H1 (cell line): ENCODE data around the gene TRAPPC2L. TPM values are rescaled to one million over a fixed set of nuclear protein-coding genes. Genes with fewer than 3 reads are reported as not detected.

ENCODE experiments used
- CTCF ChIA-PET: fragments of 300-600 bp; sonication (Branson Sonifier 250); formaldehyde crosslinking; loops from one replicate; lab custom pipeline; 2021; ENCODE audit not compliant: partially characterized antibody; lab: Charles Lee
- POLR2A ChIA-PET: fragments of 300-600 bp; sonication (Branson Sonifier 250); formaldehyde crosslinking; loops from one replicate; lab custom pipeline; 2021; ENCODE audit warnings: inconsistent platforms; ENCODE audit not compliant: partially characterized antibody; lab: Charles Lee
- DNase-seq, 2 experiments: peaks; one replicate each; pipeline versions ENCODE4 v3.0.0 to v3.0.0-alpha.2; 2010 to 2022; ENCODE audit warnings: low spot score in 2 of 2, low read depth in 1 of 2, mixed read lengths in 1 of 2
- FAIRE-seq: peaks from 2 replicates; lab custom pipeline; 2011; peaks lifted over from hg19 to GRCh38; lab: Jason Lieb, UNC
- H2AFZ ChIP-seq: 2 replicates; pipeline ENCODE4 v1.8.1; 2012; ENCODE audit warnings: low read length, inconsistent platforms
- H2AK5ac ChIP-seq: 2 replicates; pipeline ENCODE4 v1.6.1; 2013; ENCODE audit warnings: low read depth, low read length
- H2BK120ac ChIP-seq: replicated peaks from 2 replicates; pipeline ENCODE3; 2013; ENCODE audit warnings: low read depth, low read length, inconsistent platforms
- H2BK12ac ChIP-seq: 2 replicates; pipeline ENCODE4 v1.6.1; 2013; ENCODE audit warnings: low read depth, low read length
- H2BK15ac ChIP-seq: 2 replicates; pipeline ENCODE4 v1.6.1; 2013; ENCODE audit warnings: low read length
- H2BK20ac ChIP-seq: 2 replicates; pipeline ENCODE4 v1.6.1; 2013; ENCODE audit warnings: low read length
- H2BK5ac ChIP-seq: 2 replicates; pipeline ENCODE4 v1.6.1; 2013; ENCODE audit warnings: low read depth, low read length
- H3K14ac ChIP-seq: 2 replicates; pipeline ENCODE4 v1.6.1; 2013; ENCODE audit warnings: inconsistent platforms; ENCODE audit not compliant: insufficient read length
- H3K18ac ChIP-seq: 2 replicates; pipeline ENCODE4 v1.6.1; 2013; ENCODE audit warnings: low read length; ENCODE audit errors: extremely low read depth
- H3K23ac ChIP-seq: 2 replicates; pipeline ENCODE4 v1.6.1; 2013; ENCODE audit warnings: inconsistent platforms; ENCODE audit not compliant: insufficient read length
- H3K23me2 ChIP-seq: 2 replicates; pipeline ENCODE4 v1.6.1; 2013; ENCODE audit warnings: low read depth, low read length
- H3K27ac ChIP-seq: 2 replicates; pipeline ENCODE4 v1.6.1; 2011; ENCODE audit warnings: low read depth, low read length, inconsistent platforms
- H3K27me3 ChIP-seq, 4 experiments: replicated peaks in 1 of 4; 1 replicate in 1 of 4; 2 replicates in 3 of 4; pipeline versions ENCODE4 v1.6.1 to v1.8.1; 2011 to 2013; ENCODE audit warnings: low read length in 3 of 4, mild to moderate bottlenecking in 3 of 4, inconsistent platforms in 2 of 4, mixed read lengths in 2 of 4, moderate library complexity in 1 of 4; ENCODE audit not compliant: control insufficient read depth in 3 of 4, insufficient read depth in 3 of 4; ENCODE audit errors: extremely low read depth in 1 of 4
- H3K36me3 ChIP-seq, 4 experiments: 2 replicates each; pipeline versions ENCODE4 v1.6.1 to v1.8.1; 2011 to 2013; ENCODE audit warnings: mild to moderate bottlenecking in 4 of 4, low read length in 3 of 4, moderate library complexity in 2 of 4, control low read depth in 1 of 4, inconsistent platforms in 1 of 4; ENCODE audit not compliant: insufficient read depth in 4 of 4, control insufficient read depth in 2 of 4
- H3K4ac ChIP-seq: replicated peaks from 2 replicates; pipeline ENCODE3; 2013; ENCODE audit warnings: low read length, low read depth, mixed read lengths, inconsistent platforms; ENCODE audit not compliant: insufficient read length
- H3K4me1 ChIP-seq, 4 experiments: replicated peaks in 1 of 4; 1 replicate in 1 of 4; 2 replicates in 3 of 4; pipeline versions ENCODE4 v1.6.1 to v1.8.1; 2011 to 2013; ENCODE audit warnings: low read length in 3 of 4, inconsistent platforms in 2 of 4, mixed read lengths in 1 of 4; ENCODE audit not compliant: insufficient read depth in 4 of 4, control insufficient read depth in 3 of 4
- H3K4me2 ChIP-seq, 2 experiments: 2 replicates each; pipeline versions ENCODE4 v1.6.1 to v1.8.1; 2011 to 2013; ENCODE audit warnings: low read depth in 2 of 2, low read length in 2 of 2, control low read depth in 1 of 2, inconsistent platforms in 1 of 2, mild to moderate bottlenecking in 1 of 2; ENCODE audit not compliant: insufficient read depth in 1 of 2
- H3K4me3 ChIP-seq, 4 experiments: fragments of 200-600, 300-600 bp in 1 of 4; sonication (generic), shearing (Covaris generic), sonication (Bioruptor Twin) in 1 of 4; 2 replicates each; pipeline versions ENCODE4 v1.5.1 to v1.8.1; 2011 to 2016; ENCODE audit warnings: low read length in 4 of 4, low read depth in 3 of 4, control low read depth in 2 of 4, inconsistent platforms in 2 of 4, mild to moderate bottlenecking in 2 of 4, mixed read lengths in 1 of 4, moderate library complexity in 1 of 4; ENCODE audit not compliant: insufficient read depth in 2 of 4; ENCODE audit errors: extremely low read depth in 1 of 4
- H3K56ac ChIP-seq: replicated peaks from 2 replicates; pipeline ENCODE3; 2013; ENCODE audit warnings: low read depth, mild to moderate bottlenecking, mixed read lengths, low read length, inconsistent platforms; ENCODE audit not compliant: insufficient read length
- H3K79me1 ChIP-seq: 2 replicates; pipeline ENCODE4 v1.6.1; 2013; ENCODE audit warnings: low read depth, low read length, control low read depth
- H3K79me2 ChIP-seq, 2 experiments: 2 replicates each; pipeline versions ENCODE4 v1.6.1 to v1.8.1; 2012 to 2013; ENCODE audit warnings: low read length in 2 of 2, mild to moderate bottlenecking in 2 of 2, inconsistent platforms in 1 of 2; ENCODE audit not compliant: insufficient read depth in 2 of 2, control insufficient read depth in 1 of 2
- H3K9ac ChIP-seq, 4 experiments: replicated peaks in 1 of 4; 1 replicate in 1 of 4; 2 replicates in 3 of 4; pipeline versions ENCODE4 v1.6.1 to v1.8.1; 2011 to 2013; ENCODE audit warnings: low read depth in 3 of 4, low read length in 3 of 4, control low read depth in 2 of 4, mild to moderate bottlenecking in 2 of 4, moderate library complexity in 2 of 4, inconsistent platforms in 1 of 4; ENCODE audit errors: extremely low read depth in 1 of 4
- H3K9me3 ChIP-seq, 2 experiments: 2 replicates each; pipeline versions ENCODE4 v1.6.1 to v1.8.1; 2012 to 2013; ENCODE audit warnings: mild to moderate bottlenecking in 2 of 2, moderate library complexity in 2 of 2, control low read depth in 1 of 2, inconsistent platforms in 1 of 2, low read depth in 1 of 2, low read length in 1 of 2, mixed read lengths in 1 of 2; ENCODE audit not compliant: insufficient read depth in 2 of 2
- H4K20me1 ChIP-seq, 2 experiments: replicated peaks in 1 of 2; 2 replicates each; pipeline versions ENCODE3 to v1.8.1; 2011 to 2013; ENCODE audit warnings: inconsistent platforms in 2 of 2, low read length in 2 of 2, mild to moderate bottlenecking in 1 of 2; ENCODE audit not compliant: insufficient read depth in 2 of 2, control insufficient read depth in 1 of 2
- H4K5ac ChIP-seq: 2 replicates; pipeline ENCODE4 v1.6.1; 2013; ENCODE audit warnings: low read length, low read depth, mixed read lengths, inconsistent platforms; ENCODE audit not compliant: insufficient read length
- H4K8ac ChIP-seq: 2 replicates; pipeline ENCODE4 v1.8.0; 2013; ENCODE audit warnings: mild to moderate bottlenecking, moderate library complexity, low read length, inconsistent platforms; ENCODE audit not compliant: insufficient read depth; ENCODE audit errors: extremely low read depth
- H4K91ac ChIP-seq: replicated peaks from 2 replicates; pipeline ENCODE3; 2013; ENCODE audit warnings: low read length, mixed read lengths, inconsistent platforms; ENCODE audit not compliant: insufficient read length
- BRCA1 ChIP-seq: IDR thresholded peaks from 2 replicates; pipeline ENCODE4 v1.6.1; 2012; ENCODE audit warnings: low read depth, low read length, improper control_type of control experiment
- CEBPB ChIP-seq: IDR thresholded peaks from 2 replicates; pipeline ENCODE4 v1.6.1; 2012; ENCODE audit warnings: low read depth, low read length
- CTCF ChIP-seq, 3 experiments: IDR thresholded peaks; 1 replicate in 2 of 3; 2 replicates in 1 of 3; pipeline versions ENCODE4 v1.5.1 to v1.6.1; 2011; ENCODE audit warnings: low read length in 3 of 3, mild to moderate bottlenecking in 3 of 3, inconsistent platforms in 2 of 3, low read depth in 1 of 3, moderate library complexity in 1 of 3; ENCODE audit not compliant: insufficient read depth in 1 of 3; ENCODE audit errors: control extremely low read depth in 1 of 3
- EP300 ChIP-seq, 2 experiments: IDR thresholded peaks; 1 replicate in 1 of 2; 2 replicates in 1 of 2; pipeline ENCODE4 v1.6.1; 2011 to 2012; ENCODE audit warnings: low read depth in 2 of 2, low read length in 2 of 2, mild to moderate bottlenecking in 2 of 2, borderline replicate concordance in 1 of 2, inconsistent platforms in 1 of 2, moderate library complexity in 1 of 2
- HDAC2 ChIP-seq, 2 experiments: fragments of 300-600 bp in 1 of 2; sonication (generic) in 1 of 2; IDR thresholded peaks; 2 replicates each; pipeline ENCODE4 v1.6.1; 2011 to 2012; ENCODE audit warnings: low read depth in 2 of 2, low read length in 2 of 2, mild to moderate bottlenecking in 2 of 2, moderate library complexity in 2 of 2, borderline replicate concordance in 1 of 2, inconsistent platforms in 1 of 2
- JUN ChIP-seq: IDR thresholded peaks from 2 replicates; pipeline ENCODE4 v1.6.1; 2011; ENCODE audit warnings: low read depth, mild to moderate bottlenecking, improper control_type of control experiment, low read length
- KDM4A ChIP-seq: IDR thresholded peaks from one replicate; pipeline ENCODE4 v1.7.1; 2012; ENCODE audit warnings: low read depth, mild to moderate bottlenecking, moderate library complexity, low read length, inconsistent platforms; ENCODE audit not compliant: severe bottlenecking
- SIX5 ChIP-seq: IDR thresholded peaks from 2 replicates; pipeline ENCODE4 v1.6.1; 2011; ENCODE audit warnings: mild to moderate bottlenecking, low read depth, low read length
- SP2 ChIP-seq: IDR thresholded peaks from 2 replicates; pipeline ENCODE4 v1.6.1; 2012; ENCODE audit warnings: mild to moderate bottlenecking, low read length, inconsistent platforms
- WGBS, 2 experiments: shearing (Covaris generic) in 1 of 2; methylation state at CpG; one replicate each; pipeline versions ENCODE4 v1.1.6 to v1.1.7; 2013 to 2015; ENCODE audit warnings: low lambda C conversion rate in 2 of 2, mixed read lengths in 2 of 2, inconsistent platforms in 1 of 2, low coverage in 1 of 2, missing lambda C conversion rate in 1 of 2; ENCODE audit not compliant: insufficient replicate concordance in 2 of 2, insufficient coverage in 1 of 2, insufficient read length in 1 of 2; ENCODE audit errors: extremely low coverage in 1 of 2, missing lambda C conversion rate in 1 of 2; 5-methylcytosine and 5-hydroxymethylcytosine counted together
- polyA plus RNA-seq, 7 experiments: library from polyadenylated mRNA; depleted of rRNA in 3 of 7; stranded (reverse) in 5 of 7; unstranded in 2 of 7; fragments of >200 nt in 5 of 7; fragments of 200-250 nt in 2 of 7; gene quantifications; 1 replicate in 5 of 7; 2 replicates in 1 of 7; 4 replicates in 1 of 7; pipeline versions ENCODE4 v1.2.1 to v1.2.3, GENCODE V29; 2011 to 2013; ENCODE audit warnings: missing spikeins in 2 of 7, mixed read lengths in 2 of 7
- total RNA-seq: library from RNA; stranded (reverse); fragmentation: NEBNext Ultra II Directional; extraction: Animal tissue kit (Norgen Biotek cat#: 25700); gene quantifications from 2 replicates; pipeline ENCODE4 v1.2.1, GENCODE V29; 2021

Gene TRAPPC2L
- total and polyA plus RNA-seq, 2 of the 8 experiments (the other 6 are each of a cell fraction or from before 2014, with no cell fraction given): 98.7 to 133 TPM

- Histone ChIP-seq H3K79me2 (peaks cover 0 to 13% of the 10 kb centered on the region in 2 experiments; a peak in 2 of 4 replicates), H2BK15ac (no peak overlapping the region), H3K23ac (no peak overlapping the region), H3K4me1 (peaks cover 0 to 7% (median 2%) of the 10 kb centered on the region in 4 experiments; a peak in 5 of 7 replicates), H3K4me2 (no peak overlapping the region), H4K8ac (peak overlapping the region; percentile 28; the same call in 1 of the 2 replicates), H3K18ac (no peak overlapping the region), H3K23me2 (peaks cover 10% of the 10 kb centered on the region), H3K4me3 (no peak overlapping the region), H3K9me3 (no peaks in the 10 kb centered on the region), H2BK12ac (peak overlapping the region; percentile 29; the same call in 1 of the 2 replicates), H3K79me1 (no peaks in the 10 kb centered on the region), H2BK5ac (no peak overlapping the region), H2BK120ac (no peak overlapping the region), H3K56ac (no peak overlapping the region), H3K4ac (no peak overlapping the region), H3K14ac (no peak overlapping the region), H2AK5ac (0 out of 2 replicates have a peak overlapping the region, but pooled peaks have one; percentile 58), H3K27ac (no peak overlapping the region), H3K27me3 (no peaks in the 10 kb centered on the region), H2AFZ (no peak overlapping the region), H4K91ac (no peak overlapping the region), H4K5ac (no peak overlapping the region), H2BK20ac (no peak overlapping the region), H3K36me3 (peaks cover 0 to 5% (median 0%) of the 10 kb centered on the region in 4 experiments; a peak in 1 of 8 replicates), H3K9ac (peak overlapping the region in 1 of 4 experiments; percentile 15; a peak in 1 of 7 replicates), H4K20me1 (peaks cover 5 to 7% of the 10 kb centered on the region in 2 experiments)
- POLR2A ChIA-PET: interaction anchor here (1.2 to 9.0 kb wide), 3 partner anchors 6 to 38 kb away, joined by 3 to 77 read pairs (median 4); partner anchors contain the start of genes APRT and CDT1
- CTCF ChIA-PET: interaction anchor here (0.6 to 5.7 kb wide), 29 partner anchors 9 to 410 kb away, joined by 3 to 29 read pairs (median 4); partner anchors contain the start of genes GALNS and TRAPPC2L
- FAIRE-seq: no peak
- 88% methylated on average over 9 of the region's 10 CpGs; no CpG with 5 or more reads in 1 of the 2 experiments for WGBS, 2 experiments
- no peak for DNase-seq
- TF ChIP-seq HDAC2 (IDR thresholded peaks at IDR 0.05; ENCODE audit: borderline replicate concordance in 1 of 2, low read depth in 2 of 2, low read length in 2 of 2) (no peak), CEBPB (no peak), SIX5 (no peak), SP2 (no peak), JUN (no peak), BRCA1 (no peak), KDM4A (no peak), CTCF (IDR thresholded peaks at IDR 0.05; ENCODE audit: control extremely low read depth in 1 of 3, insufficient read depth in 1 of 3, low read depth in 1 of 3, low read length in 3 of 3) (no peak), EP300 (IDR thresholded peaks at IDR 0.05; ENCODE audit: borderline replicate concordance in 1 of 2, low read depth in 2 of 2, low read length in 2 of 2) (no peak)
These were observed 41.7 kb upstream of the TRAPPC2L start for GRCh38 chr16:88815227-88815626.
